Measurements from ENCODE around the gene SART1. TPM values are rescaled to one million over a fixed set of nuclear protein-coding genes. Genes with fewer than 3 reads are reported as not detected.

The SART1 gene
- total RNA-seq, 1 experiment from 2014 or later: 240 TPM

- Histone ChIP-seq H3K9ac (ENCODE audit: low read length) (peak overlapping the region; percentile 76), H3K27me3 (ENCODE audit: low read length) (no peaks in the 10 kb centered on the region), H3F3A (ENCODE audit: low read length, unreplicated experiment) (peaks cover 8% of the 10 kb centered on the region), H3K9me2 (replicated peaks; ENCODE audit: low read length) (no peaks in the 10 kb centered on the region), H4K20me1 (ENCODE audit: low read length) (0 out of 2 replicates have a peak, but pooled peaks cover 6% of the 10 kb centered on the region), H3K36me3 (ENCODE audit: low read depth, low read length) (peaks cover 17% of the 10 kb centered on the region; the same call in 1 of the 2 replicates), H3K27ac (ENCODE audit: low read length) (no peak overlapping the region), H3K9me3 (ENCODE audit: low read length) (no peaks in the 10 kb centered on the region), H2AFZ (ENCODE audit: low read length) (no peak overlapping the region), H3K4me3 (ENCODE audit: low read length) (peak overlapping the region; percentile 82), H3K4me2 (ENCODE audit: low read length) (peak overlapping the region; percentile 93), H3K79me2 (ENCODE audit: low read length) (peaks cover 58% of the 10 kb centered on the region), H3K4me1 (ENCODE audit: insufficient read depth, low read length) (peaks cover 30% of the 10 kb centered on the region)
- DNase-seq (no peak), ATAC-seq (no peak)
- BruUV-seq (replicated peaks): no TSS peak
- ChIA-PET CTCF (no interaction called here), POLR2A (ENCODE audit: unreplicated experiment) (interaction anchor here (0.6 kb wide), 1 partner anchor 27 kb away, joined by 5 read pairs; no protein-coding TSS in a partner anchor)
- TF ChIP-seq EZH2phosphoT487 (IDR thresholded peaks at IDR 0.05; ENCODE audit: borderline replicate concordance, low read length) (no peak), CTCF (conservative IDR thresholded peaks at IDR 0.05; ENCODE audit: low read depth, low read length) (no peak), EZH2 (IDR thresholded peaks at IDR 0.05; ENCODE audit: low read length, unreplicated experiment) (no peak)
- intact Hi-C loops (cut with micrococcal nuclease): no loop called here
Measured at GRCh38 chr11:65921033-65921555, 40.4 kb upstream of the SART1 start.

GRCh38 chr11:65921876-65922275 lies 39.7 kb upstream of the SART1 start:
- Histone ChIP-seq H3K9me2 (replicated peaks; ENCODE audit: low read length) (no peaks in the 10 kb centered on the region), H3K4me1 (ENCODE audit: insufficient read depth, low read length) (peaks cover 22% of the 10 kb centered on the region), H3K4me2 (ENCODE audit: low read length) (no peak overlapping the region), H3K9me3 (ENCODE audit: low read length) (no peaks in the 10 kb centered on the region), H3K27ac (ENCODE audit: low read length) (no peak overlapping the region), H3K79me2 (ENCODE audit: low read length) (peaks cover 50% of the 10 kb centered on the region), H2AFZ (ENCODE audit: low read length) (no peak overlapping the region), H3K4me3 (ENCODE audit: low read length) (no peak overlapping the region), H3K27me3 (ENCODE audit: low read length) (no peaks in the 10 kb centered on the region), H3F3A (ENCODE audit: low read length, unreplicated experiment) (peaks cover 5% of the 10 kb centered on the region), H4K20me1 (ENCODE audit: low read length) (0 out of 2 replicates have a peak, but pooled peaks cover 6% of the 10 kb centered on the region), H3K9ac (ENCODE audit: low read length) (no peak overlapping the region), H3K36me3 (ENCODE audit: low read depth, low read length) (peaks cover 17% of the 10 kb centered on the region; the same call in 1 of the 2 replicates)
- TF ChIP-seq EZH2phosphoT487 (IDR thresholded peaks at IDR 0.05; ENCODE audit: borderline replicate concordance, low read length) (no peak), EZH2 (IDR thresholded peaks at IDR 0.05; ENCODE audit: low read length, unreplicated experiment) (no peak), CTCF (conservative IDR thresholded peaks at IDR 0.05; ENCODE audit: low read depth, low read length) (no peak)
- ATAC-seq (no peak), DNase-seq (no peak)
- no TSS peak for BruUV-seq (replicated peaks)
- CTCF ChIA-PET: no interaction called here
- POLR2A ChIA-PET (ENCODE audit: unreplicated experiment): no interaction called here
- intact Hi-C loops (cut with micrococcal nuclease): no loop called here

GRCh38 chr11:65922565-65922964 lies 39.0 kb upstream of the SART1 start:
- DNase-seq (no peak), ATAC-seq (no peak)
- Histone ChIP-seq H3K27ac (ENCODE audit: low read length) (no peak overlapping the region), H3K36me3 (ENCODE audit: low read depth, low read length) (peaks cover 17% of the 10 kb centered on the region; the same call in 1 of the 2 replicates), H3K9me2 (replicated peaks; ENCODE audit: low read length) (no peaks in the 10 kb centered on the region), H3F3A (ENCODE audit: low read length, unreplicated experiment) (peaks cover 3% of the 10 kb centered on the region), H4K20me1 (ENCODE audit: low read length) (0 out of 2 replicates have a peak, but pooled peaks cover 6% of the 10 kb centered on the region), H3K79me2 (ENCODE audit: low read length) (peaks cover 43% of the 10 kb centered on the region), H2AFZ (ENCODE audit: low read length) (no peak overlapping the region), H3K9ac (ENCODE audit: low read length) (no peak overlapping the region), H3K4me2 (ENCODE audit: low read length) (no peak overlapping the region), H3K4me1 (ENCODE audit: insufficient read depth, low read length) (peaks cover 16% of the 10 kb centered on the region), H3K4me3 (ENCODE audit: low read length) (no peak overlapping the region), H3K27me3 (ENCODE audit: low read length) (no peaks in the 10 kb centered on the region), H3K9me3 (ENCODE audit: low read length) (no peaks in the 10 kb centered on the region)
- CTCF ChIA-PET: interaction anchor here (0.6 kb wide), 1 partner anchor 15 kb away, joined by 5 read pairs; no protein-coding TSS in a partner anchor
- POLR2A ChIA-PET (ENCODE audit: unreplicated experiment): no interaction called here
- TF ChIP-seq CTCF (conservative IDR thresholded peaks at IDR 0.05; ENCODE audit: low read depth, low read length): no peak
- TF ChIP-seq EZH2 (IDR thresholded peaks at IDR 0.05; ENCODE audit: low read length, unreplicated experiment): no peak
- no peak for TF ChIP-seq EZH2phosphoT487 (IDR thresholded peaks at IDR 0.05; ENCODE audit: borderline replicate concordance, low read length)
- intact Hi-C loops (cut with micrococcal nuclease): no loop called here
- BruUV-seq (replicated peaks): no TSS peak
